ENCODE results near the gene REPS1. TPM values are rescaled to one million over a fixed set of nuclear protein-coding genes. Genes with fewer than 3 reads are reported as not detected.

Gene REPS1
- total RNA-seq, 1 experiment from 2014 or later = 74.4 TPM

DNA sequence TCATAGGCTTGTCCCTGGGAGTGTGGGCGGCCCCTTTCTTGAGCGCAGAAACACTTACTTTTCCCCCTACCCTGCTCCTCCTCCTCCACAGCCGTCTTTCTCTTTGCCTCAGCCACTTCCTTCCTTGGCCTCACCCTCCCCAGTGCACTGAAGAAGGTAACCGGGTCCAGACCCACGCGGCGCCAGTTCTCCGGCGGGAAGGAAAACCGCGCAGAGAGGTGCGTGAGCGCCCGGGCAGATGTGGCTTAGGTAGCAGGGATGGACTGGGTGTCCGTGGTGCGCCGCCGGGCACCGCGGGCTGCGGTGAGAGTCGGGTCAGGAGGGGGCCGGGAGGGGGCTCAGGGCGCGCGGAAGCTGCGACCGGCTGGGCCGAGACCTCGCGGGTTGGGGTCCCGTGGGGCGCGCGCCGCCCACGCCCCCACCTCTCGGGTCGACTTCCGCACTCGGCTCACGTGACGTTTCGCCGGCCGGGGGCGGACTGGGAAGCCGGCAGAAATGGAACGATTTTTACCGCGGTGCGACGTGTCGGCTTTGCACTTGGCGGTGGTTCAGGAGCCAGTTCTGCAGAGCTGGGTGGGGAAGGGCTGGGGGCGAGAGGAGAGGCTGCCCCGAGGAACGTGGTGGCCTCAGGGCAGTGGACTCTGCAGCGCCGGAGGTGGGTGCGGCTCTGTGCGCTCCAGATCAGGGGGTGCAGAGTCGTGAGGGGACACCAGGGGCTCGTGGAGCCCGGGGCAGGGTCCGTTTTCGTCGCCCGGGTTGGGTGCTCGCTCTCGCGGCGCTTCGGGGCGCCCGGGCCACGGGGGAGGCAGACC, 40.8 kb upstream of the REPS1 start, which contains the start of gene ABRACL:
Gene ABRACL, plus strand, starts transcription at position 88 of the 812 bp plus-strand sequence. CDS start 5,416 bp downstream, outside the sequence.
- H2AK5ac ChIP-seq (ENCODE audit: insufficient read length, low read length) = no peak within 1 kb of the TSS
- H3T11ph ChIP-seq (ENCODE audit: low read length) = no peak within 1 kb of the TSS
- peaks cover 2% of the 10 kb centered on the region for H4K20me1 ChIP-seq (ENCODE audit: control insufficient read depth, insufficient read depth, insufficient read length)
- no peak within 1 kb of the TSS for H2BK20ac ChIP-seq (ENCODE audit: low read depth, low read length, poor library complexity, severe bottlenecking)
- TF ChIP-seq, protein P1, sequence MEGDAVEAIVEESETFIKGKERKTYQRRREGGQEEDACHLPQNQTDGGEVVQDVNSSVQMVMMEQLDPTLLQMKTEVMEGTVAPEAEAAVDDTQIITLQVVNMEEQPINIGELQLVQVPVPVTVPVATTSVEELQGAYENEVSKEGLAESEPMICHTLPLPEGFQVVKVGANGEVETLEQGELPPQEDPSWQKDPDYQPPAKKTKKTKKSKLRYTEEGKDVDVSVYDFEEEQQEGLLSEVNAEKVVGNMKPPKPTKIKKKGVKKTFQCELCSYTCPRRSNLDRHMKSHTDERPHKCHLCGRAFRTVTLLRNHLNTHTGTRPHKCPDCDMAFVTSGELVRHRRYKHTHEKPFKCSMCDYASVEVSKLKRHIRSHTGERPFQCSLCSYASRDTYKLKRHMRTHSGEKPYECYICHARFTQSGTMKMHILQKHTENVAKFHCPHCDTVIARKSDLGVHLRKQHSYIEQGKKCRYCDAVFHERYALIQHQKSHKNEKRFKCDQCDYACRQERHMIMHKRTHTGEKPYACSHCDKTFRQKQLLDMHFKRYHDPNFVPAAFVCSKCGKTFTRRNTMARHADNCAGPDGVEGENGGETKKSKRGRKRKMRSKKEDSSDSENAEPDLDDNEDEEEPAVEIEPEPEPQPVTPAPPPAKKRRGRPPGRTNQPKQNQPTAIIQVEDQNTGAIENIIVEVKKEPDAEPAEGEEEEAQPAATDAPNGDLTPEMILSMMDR (conservative IDR thresholded peaks at IDR 0.05) = no peak
- H3K27ac ChIP-seq (ENCODE audit: insufficient read length, low read depth, low read length) = peak within 1 kb of the TSS; percentile 18
- peak within 1 kb of the TSS; percentile 98 for H3K14ac ChIP-seq (ENCODE audit: insufficient read depth, low read length)
- H3K79me2 ChIP-seq (ENCODE audit: insufficient read depth, low read length) = peaks cover 22% of the 10 kb centered on the region
- Mint-ChIP-seq H3K27ac (peak within 1 kb of the TSS; percentile 56 to 90 (median 84)), H3K27me3 (ENCODE audit: low read depth) (no peaks in the 10 kb centered on the region), H3K36me3 (ENCODE audit: insufficient read depth in 1 of 3, low read depth in 3 of 3) (peaks cover 4 to 6% (median 5%) of the 10 kb centered on the region in 3 experiments; a peak in 5 of 7 replicates), H3K9me3 (no peaks in the 10 kb centered on the region), H3K4me3 (no peak within 1 kb of the TSS; a peak in 2 of 5 replicates), H3K4me1 (peaks cover 28% of the 10 kb centered on the region in 2 experiments)
- H3K56ac ChIP-seq (ENCODE audit: insufficient read length, low read depth, low read length) = no peak within 1 kb of the TSS
- H2BK5ac ChIP-seq (ENCODE audit: insufficient read length, low read length) = peak within 1 kb of the TSS; percentile 19
- no peaks in the 10 kb centered on the region for H3K9me3 ChIP-seq (ENCODE audit: control insufficient read depth, low read depth, low read length)
- H4K91ac ChIP-seq (ENCODE audit: insufficient read length, low read depth, low read length) = no peak within 1 kb of the TSS
- H3K4me2 ChIP-seq (ENCODE audit: insufficient read depth, insufficient read length, low read length) = peak within 1 kb of the TSS; percentile 78
- no peak within 1 kb of the TSS for H4K8ac ChIP-seq (replicated peaks; ENCODE audit: insufficient read length, low read depth, low read length)
- peaks cover 15% of the 10 kb centered on the region for H3K23me2 ChIP-seq (ENCODE audit: insufficient read length, low read depth, low read length, poor library complexity, severe bottlenecking)
- peak within 1 kb of the TSS; percentile 87 for H3K9ac ChIP-seq (ENCODE audit: extremely low read depth, insufficient read length, low read length)
- H2BK15ac ChIP-seq (ENCODE audit: low read depth, low read length) = peak within 1 kb of the TSS; percentile 1; the same call in 1 of the 2 replicates
- H3K79me1 ChIP-seq (ENCODE audit: insufficient read depth, low read depth, low read length, poor library complexity, severe bottlenecking) = no peaks in the 10 kb centered on the region
- peak within 1 kb of the TSS; percentile 41 for H2BK12ac ChIP-seq (ENCODE audit: insufficient read length, low read depth, low read length)
- H3K4me1 ChIP-seq (ENCODE audit: insufficient read depth, low read length) = peaks cover 13% of the 10 kb centered on the region; the same call in 1 of the 2 replicates
- H3K27me3 ChIP-seq (ENCODE audit: insufficient read depth, low read length) = no peaks in the 10 kb centered on the region
- WGBS (ENCODE audit: extremely low coverage, insufficient read length, low lambda C conversion rate) = no CpG with 5 or more reads among the region's 77 CpGs
- no peak within 1 kb of the TSS for H2BK120ac ChIP-seq (ENCODE audit: low read depth, low read length, poor library complexity, severe bottlenecking)
- H3K4ac ChIP-seq (ENCODE audit: low read depth, low read length) = no peak within 1 kb of the TSS; the same call in 1 of the 2 replicates
- DNase-seq = no peak
- no peak within 1 kb of the TSS for H3K23ac ChIP-seq (ENCODE audit: insufficient read length, low read depth, low read length)
- H4K5ac ChIP-seq (ENCODE audit: insufficient read length, low read depth, low read length) = peak within 1 kb of the TSS; percentile 41
- H3K18ac ChIP-seq (ENCODE audit: insufficient read length, low read depth, low read length) = peak within 1 kb of the TSS; percentile 91
- H2AFZ ChIP-seq (ENCODE audit: low read length) = peak within 1 kb of the TSS; percentile 11
